K562 (cell line): Measurements from ENCODE around the gene KCNIP2. TPM values are rescaled to one million over a fixed set of nuclear protein-coding genes. Genes with fewer than 3 reads are reported as not detected.

ENCODE experiments used
- BCL6 ChIP-seq: fragments of 250-450 bp; sonication (Bioruptor Pico); IDR thresholded peaks from 2 replicates; pipeline ENCODE4 v1.4.0; 2020
- BMI1 ChIP-seq: fragments of 150-350 bp; IDR thresholded peaks from 2 replicates; pipeline ENCODE4 v1.6.1; 2014; ENCODE audit warnings: low read length
- CBX5 ChIP-seq: IDR thresholded peaks from 2 replicates; pipeline ENCODE4 v1.6.1; 2014; ENCODE audit warnings: low read depth, borderline replicate concordance
- CCNT2 ChIP-seq: IDR thresholded peaks from 2 replicates; pipeline ENCODE4 v1.6.1; 2011; ENCODE audit warnings: borderline replicate concordance, low read depth, mild to moderate bottlenecking, moderate library complexity, mixed read lengths, low read length; ENCODE audit not compliant: insufficient read length; ENCODE audit errors: extremely low read depth
- HNRNPLL ChIP-seq: fragments of 200-400 bp; formaldehyde crosslinking; IDR thresholded peaks from 2 replicates; pipeline ENCODE4 v1.6.1; 2017; ENCODE audit warnings: low read length, low read depth, mild to moderate bottlenecking; ENCODE audit not compliant: poor library complexity, severe bottlenecking
- IRF9 ChIP-seq: fragments of 450-650 bp; IDR thresholded peaks from 2 replicates; pipeline ENCODE4 v1.6.1; 2016; ENCODE audit warnings: missing biosample characterization, missing genetic modification characterization
- MEIS2 ChIP-seq: fragments of 450-650 bp; IDR thresholded peaks from 2 replicates; pipeline ENCODE4 v1.6.1; 2014; ENCODE audit warnings: mild to moderate bottlenecking; ENCODE audit not compliant: partially characterized antibody
- MIER1 ChIP-seq: fragments of 450-650 bp; IDR thresholded peaks from 2 replicates; pipeline ENCODE4 v1.6.1; 2016; ENCODE audit warnings: antibody characterized with exemption, mild to moderate bottlenecking, low read depth
- MNT ChIP-seq, 2 experiments: fragments of 450-650 bp; conservative IDR thresholded peaks; 2 replicates each; pipeline ENCODE4 v1.6.1; 2017; ENCODE audit warnings: mild to moderate bottlenecking in 2 of 2, moderate library complexity in 2 of 2
- MYNN ChIP-seq, 2 experiments: sonication (generic); formaldehyde crosslinking in 1 of 2; IDR thresholded peaks; 2 replicates each; pipeline versions ENCODE4 v1.5.0 to v1.6.1; 2016 to 2020; ENCODE audit warnings: antibody characterized with exemption in 1 of 2, missing genetic modification reagents in 1 of 2
- NCOA1 ChIP-seq: fragments of 450-650 bp; IDR thresholded peaks from 2 replicates; pipeline ENCODE4 v1.6.1; 2016; ENCODE audit warnings: low read depth
- NFXL1 ChIP-seq: fragments of 450-650 bp; formaldehyde crosslinking; IDR thresholded peaks from 2 replicates; pipeline ENCODE4 v1.4.0; 2021; ENCODE audit warnings: mild to moderate bottlenecking
- PHF8 ChIP-seq: fragments of 200-600 bp; sonication (generic); IDR thresholded peaks from 2 replicates; pipeline ENCODE4 v1.6.1; 2012; ENCODE audit warnings: mixed run types, mild to moderate bottlenecking, inconsistent platforms, low read length, moderate library complexity, borderline replicate concordance
- PHTF2 ChIP-seq: fragments of 250-450 bp; sonication (Bioruptor Pico); IDR thresholded peaks from 2 replicates; pipeline ENCODE4 v1.5.0; 2021; ENCODE audit warnings: mild to moderate bottlenecking
- PKNOX1 ChIP-seq: fragments of 450-650 bp; IDR thresholded peaks from 2 replicates; pipeline ENCODE4 v1.6.1; 2016
- PYGO2 ChIP-seq: fragments of 450-650 bp; IDR thresholded peaks from 2 replicates; pipeline ENCODE4 v1.6.1; 2016; ENCODE audit warnings: mild to moderate bottlenecking, missing genetic modification characterization, moderate library complexity, missing compliant biosample characterization
- SMARCA4 ChIP-seq: fragments of 450-650 bp; IDR thresholded peaks from 2 replicates; pipeline ENCODE4 v1.6.1; 2016
- SNRNP70 ChIP-seq: fragments of 200-400 bp; formaldehyde crosslinking; optimal IDR thresholded peaks from 2 replicates; pipeline ENCODE3; 2017; ENCODE audit warnings: low read depth, low read length
- ZNF121 ChIP-seq: sonication (generic); formaldehyde crosslinking; conservative IDR thresholded peaks from 2 replicates; pipeline ENCODE4 v1.8.0; 2022; ENCODE audit warnings: missing genetic modification reagents
- ZNF133 ChIP-seq: fragments of 250-450 bp; sonication (Bioruptor Pico); IDR thresholded peaks from 2 replicates; pipeline ENCODE4 v1.4.0; 2020; ENCODE audit warnings: mild to moderate bottlenecking
- ZNF165 ChIP-seq: fragments of 250-450 bp; sonication (Bioruptor Pico); IDR thresholded peaks from 2 replicates; pipeline ENCODE4 v1.4.0; 2020; ENCODE audit warnings: borderline replicate concordance
- ZNF184 ChIP-seq: sonication (generic); formaldehyde crosslinking; IDR thresholded peaks from 2 replicates; pipeline ENCODE4 v1.5.0; 2020; ENCODE audit warnings: missing genetic modification reagents
- ZNF280A ChIP-seq: fragments of 450-650 bp; IDR thresholded peaks from 2 replicates; pipeline ENCODE4 v1.6.1; 2018; ENCODE audit warnings: mild to moderate bottlenecking, low read depth; ENCODE audit not compliant: partially characterized antibody
- ZNF436 ChIP-seq: fragments of 250-450, 450-650 bp; sonication (Bioruptor Pico); formaldehyde crosslinking; IDR thresholded peaks from 2 replicates; pipeline ENCODE4 v1.7.0; 2020; ENCODE audit warnings: mild to moderate bottlenecking
- ZNF644 ChIP-seq: fragments of 200-800 bp; sonication (Bioruptor generic); IDR thresholded peaks from 2 replicates; pipeline ENCODE4 v1.6.1; 2016; ENCODE audit warnings: low read depth, missing genetic modification characterization, missing compliant biosample characterization
- polyA plus RNA-seq, 8 experiments: library from polyadenylated mRNA; depleted of rRNA in 4 of 8; stranded (reverse) in 5 of 8; unstranded in 3 of 8; fragments of >200 nt; fragmentation: Nextera tagmentation in 2 of 8; fragmentation: Illumina TruSeq in 1 of 8; extraction: Ambion mirVana in 2 of 8; extraction: Trizol in 1 of 8; gene quantifications; 2 replicates each; pipeline versions ENCODE4 v1.2.1 to v1.2.3, GENCODE V29; 2011 to 2014; ENCODE audit warnings: inconsistent platforms in 1 of 8, missing spikeins in 1 of 8
- total RNA-seq, 7 experiments: library from RNA; depleted of rRNA in 6 of 7; stranded (reverse); fragments of >200 nt in 6 of 7; fragmentation: Illumina TruSeq in 2 of 7; extraction: Trizol in 2 of 7; gene quantifications; 2 replicates each; pipeline versions ENCODE4 v1.2.1 to v1.2.3, GENCODE V29; 2011 to 2021; ENCODE audit warnings: low replicate concordance in 1 of 7

KCNIP2 gene
- total and polyA plus RNA-seq, 9 of the 15 experiments (the other 6 are each of a cell fraction or from before 2014, with no cell fraction given), result 2.5 to 7.6 (median 4.1) TPM

GRCh38 chr10:101797403-101798059, 46.1 kb downstream of the KCNIP2 start (continued):
- TF ChIP-seq MIER1 (no peak), ZNF121 (CRISPR knock-in tag) (no peak), ZNF133 (CRISPR knock-in tag) (no peak), SMARCA4 (no peak), NCOA1 (no peak), SNRNP70 (no peak), MYNN (IDR thresholded peaks at IDR 0.05) (no peak), MYNN (CRISPR knock-in tag; IDR thresholded peaks at IDR 0.05) (no peak), MEIS2 (peak; percentile 16), CBX5 (no peak), ZNF280A (no peak), NFXL1 (CRISPR knock-in tag) (no peak), PYGO2 (tag) (no peak), BCL6 (CRISPR knock-in tag) (no peak), ZNF436 (CRISPR knock-in tag) (no peak), CCNT2 (no peak), ZNF184 (CRISPR knock-in tag) (no peak), PHF8 (no peak), HNRNPLL (no peak), MNT (conservative IDR thresholded peaks at IDR 0.05) (0 out of 4 replicates have a peak, but pooled peaks of 1 of the 2 experiments have one; percentile 22), PHTF2 (CRISPR knock-in tag) (no peak), ZNF165 (CRISPR knock-in tag) (no peak), BMI1 (no peak), ZNF644 (tag) (no peak), PKNOX1 (no peak), IRF9 (tag) (no peak)
